CD4-positive, alpha-beta T cell (primary cell): ENCODE results near the gene PPP2R2C. TPM values are rescaled to one million over a fixed set of nuclear protein-coding genes. Genes with fewer than 3 reads are reported as not detected.

Experiments
- ATAC-seq: fragments of 200-7000 bp; cut with Tn5 transposase; one replicate; pipeline ENCODE4 v1.10.0; 2022; ENCODE audit warnings: mild to moderate bottlenecking; ENCODE audit not compliant: poor library complexity
- CTCF ChIA-PET: fragments of 350-600 bp; sonication (Branson Sonifier 250); formaldehyde crosslinking; loops from one replicate; lab custom pipeline; 2021; ENCODE audit warnings: antibody characterized with exemption, inconsistent platforms; lab: Charles Lee
- POLR2A ChIA-PET: fragments of 350-600 bp; sonication (Branson Sonifier 250); formaldehyde crosslinking; loops from one replicate; lab custom pipeline; 2021; ENCODE audit warnings: antibody characterized with exemption, inconsistent platforms; lab: Charles Lee
- DNase-seq, 14 experiments: peaks; one replicate each; pipeline ENCODE4 v3.0.0-alpha.2; 2013 to 2020; ENCODE audit warnings: mixed read lengths in 2 of 14
- H3K27ac ChIP-seq, 2 donors: one replicate each; pipeline versions ENCODE4 v1.5.1 to v1.7.0; 2013; ENCODE audit warnings: low read length in 2 of 2, low read depth in 1 of 2, mild to moderate bottlenecking in 1 of 2
- H3K27me3 ChIP-seq, 2 experiments: 1 replicate in 1 of 2; 2 replicates in 1 of 2; pipeline versions ENCODE4 v1.6.1 to v1.7.0; 2013; ENCODE audit warnings: low read length in 2 of 2, control low read depth in 1 of 2, mild to moderate bottlenecking in 1 of 2, moderate library complexity in 1 of 2; ENCODE audit not compliant: insufficient read depth in 2 of 2, control insufficient read depth in 1 of 2
- H3K36me3 ChIP-seq: one replicate; pipeline ENCODE4 v1.6.1; 2013; ENCODE audit warnings: low read length, control low read depth; ENCODE audit not compliant: insufficient read depth
- H3K4me1 ChIP-seq: one replicate; pipeline ENCODE4 v1.6.1; 2013; ENCODE audit warnings: low read length, control low read depth; ENCODE audit not compliant: insufficient read depth
- H3K4me3 ChIP-seq: one replicate; pipeline ENCODE4 v1.5.1; 2013; ENCODE audit warnings: mild to moderate bottlenecking, low read length, moderate library complexity
- H3K9me3 ChIP-seq, 2 experiments: 1 replicate in 1 of 2; 2 replicates in 1 of 2; pipeline versions ENCODE4 v1.6.1 to v1.7.0; 2013; ENCODE audit warnings: low read length in 2 of 2, mild to moderate bottlenecking in 2 of 2, control low read depth in 1 of 2, moderate library complexity in 1 of 2; ENCODE audit not compliant: control insufficient read depth in 1 of 2, insufficient read depth in 1 of 2
- H3K27ac Mint-ChIP-seq: one replicate; pipeline ENCODE4 v1.8.0; 2020; ENCODE audit warnings: mixed read lengths
- H3K27me3 Mint-ChIP-seq: one replicate; pipeline ENCODE4 v1.8.0; 2021; ENCODE audit warnings: mixed read lengths
- H3K36me3 Mint-ChIP-seq: one replicate; pipeline ENCODE4 v1.8.0; 2021; ENCODE audit warnings: low read depth, mixed read lengths
- H3K4me1 Mint-ChIP-seq: one replicate; pipeline ENCODE4 v1.8.0; 2021; ENCODE audit warnings: low read depth, mixed read lengths
- H3K4me3 Mint-ChIP-seq: one replicate; pipeline ENCODE4 v1.8.0; 2020; ENCODE audit warnings: mild to moderate bottlenecking, mixed read lengths
- H3K9me3 Mint-ChIP-seq: one replicate; pipeline ENCODE4 v1.8.0; 2020; ENCODE audit warnings: mixed read lengths
- CTCF ChIP-seq: fragments of 200-600 bp; IDR thresholded peaks from one replicate; pipeline ENCODE4 v1.8.0; 2022; ENCODE audit warnings: antibody characterized with exemption, mild to moderate bottlenecking
- intact Hi-C, 2 experiments: fragments of 100-400 bp; cut with DNase I in 1 of 2; cut with micrococcal nuclease in 1 of 2; formaldehyde crosslinking; loops; one replicate each; pipeline versions ENCODE4 v1.15.1 to v1.9.0; 2023 to 2025; cut with DNase I, micrococcal nuclease
- total RNA-seq, 174 experiments: library from RNA in 2 of 174; stranded (reverse) in 2 of 174; gene quantifications; one replicate each; pipeline ENCODE4 v1.2.3 and lab custom pipeline; 2021 to 2026

The PPP2R2C gene
- total RNA-seq, 2 experiments from 2014 or later = not detected

DNA sequence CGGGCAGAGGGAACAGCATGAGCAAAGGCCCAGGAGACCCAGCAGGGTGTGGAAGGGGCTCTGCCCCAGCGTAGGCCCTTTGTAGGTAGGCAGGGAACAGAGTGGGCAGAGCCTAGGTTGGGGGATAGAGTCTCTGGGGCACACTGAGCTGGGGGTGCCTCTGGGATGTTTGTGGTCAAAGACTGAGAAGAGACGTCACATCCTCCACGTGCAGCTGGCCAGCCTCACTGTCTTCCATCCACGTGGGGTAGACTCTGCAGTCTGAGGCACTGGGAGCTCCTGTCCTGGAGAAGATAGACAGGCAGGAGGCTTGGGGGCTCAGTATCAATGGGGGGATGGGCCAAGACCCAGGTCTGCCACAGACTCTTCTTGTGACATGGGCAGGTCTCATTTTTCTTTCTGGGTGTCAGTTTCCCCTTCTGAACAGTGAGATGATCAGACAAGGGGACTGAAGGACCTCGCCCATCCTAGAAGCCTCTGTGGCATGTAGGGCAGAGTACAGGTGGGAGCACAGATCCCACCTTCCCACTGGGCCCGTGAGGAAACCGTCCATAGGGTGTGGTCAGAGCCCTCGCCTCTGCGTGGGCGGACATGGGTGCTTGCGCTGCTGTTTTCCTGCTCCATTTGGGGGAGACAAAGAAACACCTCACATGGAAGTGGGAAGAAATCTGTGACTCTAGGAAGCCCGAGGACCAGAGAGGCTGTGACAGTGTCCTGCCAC, 179.9 kb downstream of the PPP2R2C start:
- Mint-ChIP-seq H3K9me3 (no peaks in the 10 kb centered on the region), H3K4me3 (no peak overlapping the region), H3K27ac (no peak overlapping the region), H3K4me1 (no peaks in the 10 kb centered on the region), H3K27me3 (no peaks in the 10 kb centered on the region), H3K36me3 (peaks cover 18% of the 10 kb centered on the region)
- no peak overlapping the region for H3K27ac ChIP-seq
- H3K36me3 ChIP-seq = peaks cover 3% of the 10 kb centered on the region
- no peaks in the 10 kb centered on the region for H3K4me1 ChIP-seq
- DNase-seq (no peak), ATAC-seq (no peak)
- no peaks in the 10 kb centered on the region for H3K27me3 ChIP-seq
- intact Hi-C loops = no loop called here
- CTCF ChIA-PET = no interaction called here
- no peak for TF ChIP-seq CTCF
- H3K9me3 ChIP-seq = no peaks in the 10 kb centered on the region
- no peak overlapping the region for H3K4me3 ChIP-seq
- POLR2A ChIA-PET = no interaction called here

GRCh38 chr4:6291784-6292297, 180.6 kb downstream of the PPP2R2C start:
- H3K9me3 Mint-ChIP-seq = no peaks in the 10 kb centered on the region
- ATAC-seq (no peak), DNase-seq (no peak)
- no peak overlapping the region for H3K27ac Mint-ChIP-seq
- no peak overlapping the region for H3K4me3 Mint-ChIP-seq
- Histone ChIP-seq H3K4me1 (no peaks in the 10 kb centered on the region), H3K4me3 (no peak overlapping the region), H3K9me3 (no peaks in the 10 kb centered on the region), H3K27ac (no peak overlapping the region), H3K36me3 (peaks cover 3% of the 10 kb centered on the region), H3K27me3 (no peaks in the 10 kb centered on the region)
- ChIA-PET POLR2A (no interaction called here), CTCF (no interaction called here)
- H3K4me1 Mint-ChIP-seq = no peaks in the 10 kb centered on the region
- H3K27me3 Mint-ChIP-seq = no peaks in the 10 kb centered on the region
- intact Hi-C loops = no loop called here
- no peak for TF ChIP-seq CTCF
- peaks cover 19% of the 10 kb centered on the region for H3K36me3 Mint-ChIP-seq

- no peak for TF ChIP-seq CTCF
- Histone ChIP-seq H3K36me3 (peaks cover 3% of the 10 kb centered on the region), H3K4me1 (no peaks in the 10 kb centered on the region), H3K27ac (no peak overlapping the region), H3K4me3 (no peak overlapping the region), H3K27me3 (no peaks in the 10 kb centered on the region), H3K9me3 (no peaks in the 10 kb centered on the region)
- Mint-ChIP-seq H3K36me3 (peaks cover 22% of the 10 kb centered on the region), H3K27ac (no peak overlapping the region), H3K9me3 (no peaks in the 10 kb centered on the region), H3K4me1 (no peaks in the 10 kb centered on the region), H3K4me3 (no peak overlapping the region), H3K27me3 (no peaks in the 10 kb centered on the region)
- intact Hi-C loops = no loop called here
- ATAC-seq (no peak), DNase-seq (no peak)
- POLR2A ChIA-PET = no interaction called here
- CTCF ChIA-PET = no interaction called here
Measured at GRCh38 chr4:6290769-6291547, 181.5 kb downstream of the PPP2R2C start.
